Activated T-cell treated with anti-CD3 and anti-CD28 coated beads, Interleukin-2, amount 50 U/mL, for 24 hours (primary cell): ENCODE measurements around the gene GEN1.

Experiments
- DNase-seq: peaks from one replicate; pipeline ENCODE4 v3.0.0-alpha.2; 2020
- H3K27ac Mint-ChIP-seq: 2 replicates; pipeline ENCODE4 v1.8.0; 2020; ENCODE audit warnings: mild to moderate bottlenecking, mixed read lengths
- H3K27me3 Mint-ChIP-seq: 2 replicates; pipeline ENCODE4 v1.8.0; 2020; ENCODE audit warnings: mixed read lengths
- H3K36me3 Mint-ChIP-seq: 2 replicates; pipeline ENCODE4 v1.8.0; 2020; ENCODE audit warnings: low read depth, mixed read lengths
- H3K4me1 Mint-ChIP-seq: 2 replicates; pipeline ENCODE4 v1.8.0; 2020; ENCODE audit warnings: low read depth, mixed read lengths
- H3K4me3 Mint-ChIP-seq: 2 replicates; pipeline ENCODE4 v1.8.0; 2020; ENCODE audit warnings: mild to moderate bottlenecking, moderate library complexity, mixed read lengths
- H3K9me3 Mint-ChIP-seq: 2 replicates; pipeline ENCODE4 v1.8.0; 2020; ENCODE audit warnings: mixed read lengths

The GEN1 gene

DNA sequence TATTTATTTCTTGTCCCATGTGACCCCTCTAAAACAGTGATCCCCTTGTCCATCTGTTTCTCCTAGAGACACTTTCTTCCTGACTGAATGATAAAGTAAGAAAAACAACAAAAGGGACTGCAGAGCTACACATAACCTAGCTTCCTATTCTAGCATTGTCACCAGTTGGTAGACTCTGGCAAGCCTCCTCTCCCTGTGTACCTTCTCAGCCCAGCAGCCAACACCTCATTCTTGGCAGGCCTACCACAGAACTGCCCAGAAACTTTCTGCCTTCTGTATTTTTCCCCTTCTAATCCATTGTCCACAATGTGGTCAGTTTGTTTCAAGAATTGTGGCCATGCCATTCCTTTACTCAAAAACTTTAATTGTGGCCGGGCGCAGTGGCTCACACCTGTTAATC is 13.7 kb upstream of the GEN1 start:
- Mint-ChIP-seq H3K27ac (no peak overlapping the region), H3K36me3 (peaks cover 86% of the 10 kb centered on the region), H3K9me3 (no peaks in the 10 kb centered on the region), H3K27me3 (no peaks in the 10 kb centered on the region), H3K4me3 (no peak overlapping the region), H3K4me1 (no peaks in the 10 kb centered on the region)
- DNase-seq, result no peak

DNA sequence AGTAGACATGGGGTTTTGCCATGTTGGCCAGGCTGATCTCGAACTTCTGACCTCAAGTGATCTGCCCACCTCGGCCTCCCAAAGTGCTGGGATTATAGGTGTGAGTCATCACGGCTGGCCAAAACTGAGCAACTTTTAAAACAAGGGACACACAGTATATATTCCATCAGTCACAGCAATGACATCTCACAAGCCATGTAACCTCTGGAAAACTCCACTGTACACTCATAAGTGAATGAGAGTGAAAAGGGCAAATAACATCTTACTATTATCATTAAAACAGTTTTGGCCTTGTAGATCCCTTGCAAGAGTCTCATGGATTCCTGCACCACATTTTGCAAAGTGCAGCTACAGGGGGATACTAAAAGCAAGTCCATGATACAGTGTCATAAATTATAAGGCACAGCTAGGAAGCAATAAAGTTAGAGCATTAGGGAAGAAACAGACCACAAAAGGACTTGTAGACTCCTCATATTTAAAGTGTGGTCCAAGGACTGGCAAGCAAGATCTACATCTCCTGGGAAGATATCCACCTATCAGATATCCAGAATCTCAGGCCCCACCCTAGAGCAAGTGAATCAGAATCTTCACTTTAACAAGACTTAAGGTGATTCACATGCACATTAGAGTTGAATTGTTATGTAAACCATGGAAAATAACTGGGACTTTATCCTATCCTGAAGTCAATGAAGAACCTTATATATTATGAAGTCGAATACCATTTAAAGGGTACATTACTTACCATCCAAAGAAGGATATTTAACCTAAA is 6.1 kb upstream of the GEN1 start:
- H3K27me3 Mint-ChIP-seq, result no peaks in the 10 kb centered on the region
- H3K9me3 Mint-ChIP-seq, result no peaks in the 10 kb centered on the region
- H3K27ac Mint-ChIP-seq, result no peak overlapping the region
- no peak for DNase-seq
- peaks cover 37% of the 10 kb centered on the region for H3K36me3 Mint-ChIP-seq
- H3K4me3 Mint-ChIP-seq, result no peak overlapping the region
- peaks cover 23% of the 10 kb centered on the region for H3K4me1 Mint-ChIP-seq

DNA sequence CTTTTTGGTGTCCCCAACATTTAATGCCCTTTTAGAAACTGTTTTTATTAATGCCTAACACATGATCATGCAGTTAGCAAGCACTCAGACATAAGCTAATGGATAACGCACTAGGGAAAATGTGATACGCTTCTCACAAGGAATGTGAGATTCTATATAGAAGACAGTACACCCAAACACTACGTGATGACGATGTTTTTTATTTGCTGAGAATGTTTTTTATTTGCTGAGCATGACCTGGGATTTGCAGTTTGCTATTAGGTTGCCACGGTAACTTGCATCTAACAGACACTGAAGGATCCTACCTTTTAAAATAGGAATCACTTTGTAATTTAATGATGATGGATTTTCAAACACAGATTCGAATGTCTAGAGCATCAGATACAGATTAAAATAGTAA is 5.2 kb upstream of the GEN1 start:
- Mint-ChIP-seq H3K9me3 (no peaks in the 10 kb centered on the region), H3K4me3 (no peak overlapping the region), H3K36me3 (peaks cover 31% of the 10 kb centered on the region), H3K27ac (no peak overlapping the region), H3K27me3 (no peaks in the 10 kb centered on the region), H3K4me1 (peaks cover 23% of the 10 kb centered on the region)
- DNase-seq, result no peak

DNA sequence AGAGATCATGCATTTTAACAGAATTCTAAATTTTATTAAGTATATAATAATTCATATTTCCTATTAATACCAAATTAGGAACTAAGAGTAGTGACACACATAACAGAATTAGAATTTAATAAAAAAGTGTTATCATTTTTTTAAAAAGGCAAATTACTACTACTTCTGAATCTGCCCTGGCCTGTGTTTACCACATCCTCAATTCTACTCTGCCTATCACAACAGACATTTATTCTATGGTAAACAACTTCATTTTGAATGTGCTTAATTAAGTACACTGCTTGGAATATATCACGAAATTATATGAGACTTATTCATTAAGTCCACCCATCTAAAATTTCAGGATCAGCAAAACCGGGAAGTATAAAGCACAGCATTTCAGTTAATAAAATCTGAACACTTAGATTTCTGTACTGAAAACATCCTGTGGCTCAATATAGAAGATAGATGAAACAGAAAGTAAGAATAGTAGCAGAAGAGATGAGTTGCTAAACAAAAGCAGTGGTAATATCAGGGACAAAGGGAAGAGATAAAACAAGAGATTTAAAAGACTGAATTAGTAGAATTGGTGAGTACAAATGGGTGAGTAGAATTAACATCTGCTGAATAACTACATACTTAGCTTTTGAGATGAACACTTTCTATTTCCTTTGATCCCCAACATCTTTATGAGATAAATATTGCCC is 4.0 kb upstream of the GEN1 start:
- Mint-ChIP-seq H3K36me3 (peaks cover 29% of the 10 kb centered on the region), H3K27me3 (no peaks in the 10 kb centered on the region), H3K27ac (no peak overlapping the region), H3K9me3 (no peaks in the 10 kb centered on the region), H3K4me1 (peaks cover 25% of the 10 kb centered on the region), H3K4me3 (no peak overlapping the region)
- no peak for DNase-seq

DNA sequence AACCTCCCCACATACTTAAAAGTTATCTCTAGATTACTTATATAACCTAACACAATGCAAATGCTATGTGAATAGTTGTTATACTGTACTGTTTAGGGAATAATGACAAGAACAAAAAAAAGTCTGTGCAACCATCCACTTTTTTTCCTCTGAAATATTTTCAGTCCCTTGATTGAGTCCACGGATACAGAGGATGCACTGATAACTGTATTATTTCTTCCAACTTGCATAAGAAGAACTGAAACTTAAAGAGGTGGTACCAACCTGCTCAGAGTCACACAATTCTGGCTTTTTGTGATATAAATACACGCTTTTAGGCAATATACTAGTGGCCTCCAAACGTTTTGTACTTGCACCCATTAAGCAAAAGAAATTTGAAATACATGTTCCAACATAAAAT is 1.7 kb upstream of the GEN1 start:
- Mint-ChIP-seq H3K4me3 (peak overlapping the region; percentile 98), H3K9me3 (no peaks in the 10 kb centered on the region), H3K4me1 (peaks cover 33% of the 10 kb centered on the region), H3K27ac (peak overlapping the region; percentile 99), H3K36me3 (peaks cover 24% of the 10 kb centered on the region), H3K27me3 (no peaks in the 10 kb centered on the region)
- DNase-seq, result no peak

DNA sequence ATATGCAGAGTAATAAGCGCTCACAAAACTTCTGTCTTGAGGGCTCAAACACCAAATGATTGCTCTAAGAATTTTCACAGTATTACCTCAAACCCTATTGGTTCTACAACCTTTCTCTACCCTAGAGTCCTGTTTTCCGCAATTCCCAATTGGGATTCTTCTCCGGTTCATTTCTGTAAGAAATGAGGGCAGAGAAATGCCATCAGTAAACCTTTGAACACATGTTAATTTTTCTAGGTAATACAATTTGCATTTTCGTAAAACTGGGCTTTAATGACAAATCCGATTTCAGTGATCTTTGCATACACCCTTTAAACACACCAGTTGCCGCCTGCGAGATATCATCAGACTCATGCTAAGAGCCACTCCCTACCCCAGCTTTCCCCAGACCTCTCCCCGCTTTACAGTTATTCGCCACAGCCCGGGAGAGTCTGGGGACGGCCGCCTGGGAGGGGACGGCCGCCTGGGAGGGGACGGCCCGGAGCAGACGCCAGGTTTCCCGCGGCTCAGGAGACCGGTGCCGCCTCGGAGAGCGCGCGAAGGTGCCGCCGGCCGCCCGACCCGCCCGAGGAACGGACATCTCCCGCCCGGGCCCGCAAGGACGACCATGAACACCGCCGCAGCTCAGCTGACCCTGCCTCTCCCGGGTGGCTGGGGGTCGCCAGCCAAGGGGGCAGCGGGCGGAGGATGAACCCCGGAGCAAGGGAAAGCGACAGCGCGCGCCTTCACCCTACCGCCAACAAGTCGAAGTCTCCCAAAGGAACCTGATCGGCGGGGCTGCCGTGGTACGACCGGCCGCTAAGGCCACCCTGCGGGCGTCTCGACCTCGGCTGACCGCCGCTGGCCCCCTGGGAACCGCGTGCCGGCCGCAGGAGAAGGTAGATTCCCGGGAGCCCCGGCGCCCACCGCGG is 791 bp upstream of the GEN1 start:
- DNase-seq, result no peak
- H3K27me3 Mint-ChIP-seq, result no peaks in the 10 kb centered on the region
- H3K27ac Mint-ChIP-seq, result peak overlapping the region; percentile 99
- peaks cover 33% of the 10 kb centered on the region for H3K4me1 Mint-ChIP-seq
- H3K4me3 Mint-ChIP-seq, result peak overlapping the region; percentile 98
- H3K9me3 Mint-ChIP-seq, result no peaks in the 10 kb centered on the region
- H3K36me3 Mint-ChIP-seq, result peaks cover 22% of the 10 kb centered on the region

DNA sequence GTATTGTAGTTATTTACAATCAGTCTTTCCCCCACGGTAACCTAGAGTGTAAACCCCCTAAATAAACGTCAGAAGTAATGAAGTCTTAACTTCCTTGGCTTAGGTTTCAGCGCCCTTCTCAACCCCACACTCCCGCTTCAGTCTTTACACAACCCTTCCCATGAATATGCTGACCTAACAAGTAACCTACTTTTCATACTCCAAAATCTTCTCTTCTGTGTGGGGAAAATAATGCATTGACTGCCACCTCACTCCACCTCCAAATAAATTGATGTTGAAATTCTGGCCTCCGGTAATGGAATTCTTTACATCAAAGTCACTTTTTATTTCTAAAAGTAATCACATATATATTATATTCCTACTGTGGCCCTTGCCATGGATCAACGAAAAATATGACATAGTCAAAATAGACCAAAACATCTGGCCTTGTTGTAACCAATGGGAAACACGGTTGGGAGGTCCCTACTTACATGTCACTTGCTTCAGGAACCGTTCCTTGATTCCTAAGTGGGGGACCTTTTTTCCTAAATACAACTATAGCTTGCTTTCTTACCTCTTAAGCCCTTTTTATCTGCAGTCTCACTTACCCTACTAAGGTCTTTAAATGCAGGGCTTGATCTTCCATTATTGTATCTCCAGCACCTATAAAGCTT is 961 bp downstream of the GEN1 start:
- H3K4me1 Mint-ChIP-seq, result peaks cover 35% of the 10 kb centered on the region
- H3K36me3 Mint-ChIP-seq, result peaks cover 27% of the 10 kb centered on the region
- DNase-seq, result no peak
- no peaks in the 10 kb centered on the region for H3K27me3 Mint-ChIP-seq
- H3K27ac Mint-ChIP-seq, result peak overlapping the region; percentile 99
- H3K9me3 Mint-ChIP-seq, result no peaks in the 10 kb centered on the region
- peak overlapping the region; percentile 98 for H3K4me3 Mint-ChIP-seq

DNA sequence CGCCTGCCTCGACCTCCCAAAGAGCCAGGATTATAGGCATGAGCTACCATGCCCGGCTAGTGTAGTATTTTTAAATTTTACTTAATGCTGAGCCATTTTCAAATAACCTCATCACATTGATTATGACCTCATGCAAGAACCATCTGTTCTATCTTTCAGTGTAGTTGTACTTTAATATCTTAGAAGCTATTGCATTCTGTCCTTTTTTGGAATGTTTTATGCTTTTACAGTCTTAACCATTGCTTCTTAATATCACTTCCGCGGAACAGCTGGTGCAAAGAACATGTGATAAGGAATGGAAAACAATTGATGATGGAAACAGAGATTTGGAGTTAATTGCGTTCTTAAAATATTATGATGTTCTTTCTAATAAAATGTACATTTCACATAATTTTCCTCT is 2.7 kb downstream of the GEN1 start:
- no peaks in the 10 kb centered on the region for H3K9me3 Mint-ChIP-seq
- H3K36me3 Mint-ChIP-seq, result peaks cover 41% of the 10 kb centered on the region
- no peak for DNase-seq
- H3K4me1 Mint-ChIP-seq, result peaks cover 26% of the 10 kb centered on the region
- no peaks in the 10 kb centered on the region for H3K27me3 Mint-ChIP-seq
- no peak overlapping the region for H3K4me3 Mint-ChIP-seq
- H3K27ac Mint-ChIP-seq, result no peak overlapping the region

DNA sequence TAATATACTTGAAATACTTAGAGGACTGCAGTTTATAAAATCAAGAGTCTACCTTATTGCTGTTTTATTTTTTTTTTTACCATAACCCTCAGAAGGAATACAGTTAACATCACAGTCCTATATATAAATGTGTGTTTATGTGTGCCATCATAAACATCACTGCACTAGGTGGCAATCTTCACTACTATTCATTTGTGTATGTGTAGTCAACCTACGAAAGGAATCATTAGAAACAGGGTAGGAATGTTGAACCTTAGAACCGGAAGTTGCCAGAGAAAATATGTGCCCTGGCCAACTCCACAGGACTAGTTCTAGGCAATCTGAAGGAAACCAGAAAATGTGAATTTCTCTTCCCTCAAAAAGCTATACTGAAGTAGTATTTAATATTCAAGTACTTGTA is 3.4 kb downstream of the GEN1 start:
- Mint-ChIP-seq H3K9me3 (no peaks in the 10 kb centered on the region), H3K36me3 (peaks cover 39% of the 10 kb centered on the region), H3K27ac (no peak overlapping the region), H3K4me3 (no peak overlapping the region), H3K27me3 (no peaks in the 10 kb centered on the region), H3K4me1 (peaks cover 20% of the 10 kb centered on the region)
- DNase-seq, result no peak

DNA sequence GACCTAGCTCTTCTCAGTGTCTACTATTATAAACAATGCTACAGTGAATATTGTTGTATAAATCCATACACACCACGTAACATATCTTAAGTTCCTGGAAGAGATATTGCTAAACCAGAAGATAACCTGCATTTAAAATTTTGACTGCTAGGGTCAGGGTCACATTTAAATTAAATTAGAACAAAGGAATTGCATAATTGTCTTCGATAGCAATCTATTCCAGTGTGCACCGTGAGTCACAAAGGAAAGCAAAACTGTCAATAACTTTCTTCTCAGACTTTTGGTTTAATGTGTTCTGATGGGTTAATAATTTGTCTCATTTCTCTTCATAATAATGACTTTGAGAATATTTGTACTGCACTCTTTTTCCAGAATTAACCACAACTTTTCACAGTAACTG is 4.2 kb downstream of the GEN1 start:
- no peak for DNase-seq
- Mint-ChIP-seq H3K4me3 (no peak overlapping the region), H3K36me3 (peaks cover 43% of the 10 kb centered on the region), H3K4me1 (peaks cover 14% of the 10 kb centered on the region), H3K9me3 (no peaks in the 10 kb centered on the region), H3K27ac (no peak overlapping the region), H3K27me3 (no peaks in the 10 kb centered on the region)

DNA sequence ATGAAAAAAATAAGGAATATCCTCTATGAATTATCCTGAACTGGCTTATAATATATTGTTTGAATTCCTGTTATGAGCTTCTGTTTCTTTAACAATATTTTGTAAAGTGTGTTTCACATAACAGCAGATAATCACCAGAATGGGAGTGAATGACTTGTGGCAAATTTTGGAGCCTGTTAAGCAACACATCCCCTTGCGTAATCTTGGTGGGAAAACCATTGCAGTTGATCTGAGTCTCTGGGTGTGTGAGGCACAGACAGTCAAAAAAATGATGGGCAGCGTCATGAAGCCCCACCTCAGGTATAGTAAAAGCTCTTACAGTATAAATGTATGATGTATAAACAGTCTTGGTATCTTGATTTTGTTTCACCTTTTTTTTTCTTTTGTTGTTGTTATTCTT is 5.9 kb downstream of the GEN1 start:
- Mint-ChIP-seq H3K4me3 (no peak overlapping the region), H3K4me1 (peaks cover 12% of the 10 kb centered on the region), H3K27me3 (no peaks in the 10 kb centered on the region), H3K9me3 (no peaks in the 10 kb centered on the region), H3K27ac (no peak overlapping the region), H3K36me3 (peaks cover 49% of the 10 kb centered on the region)
- no peak for DNase-seq

DNA sequence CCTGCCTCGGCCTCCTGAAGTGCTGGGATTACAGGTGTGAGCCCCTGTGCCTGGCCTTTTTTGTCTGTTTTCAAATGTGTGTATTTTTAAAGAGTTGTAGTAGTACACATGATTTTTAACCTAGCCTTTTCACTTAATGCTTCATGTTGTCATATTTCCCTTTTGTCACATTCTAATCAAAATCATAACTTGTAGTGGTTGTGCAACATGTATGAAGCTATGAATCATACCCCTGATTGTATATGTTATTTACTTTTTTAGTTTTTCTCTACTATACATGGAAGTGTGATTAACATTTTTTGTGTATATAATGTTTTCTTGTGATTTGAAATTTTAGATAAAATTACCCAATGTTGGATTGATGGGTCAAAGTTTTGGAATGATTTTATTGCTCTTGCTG is 8.5 kb downstream of the GEN1 start:
- Mint-ChIP-seq H3K36me3 (peaks cover 62% of the 10 kb centered on the region), H3K4me3 (no peak overlapping the region), H3K9me3 (no peaks in the 10 kb centered on the region), H3K4me1 (peaks cover 4% of the 10 kb centered on the region), H3K27me3 (no peaks in the 10 kb centered on the region), H3K27ac (no peak overlapping the region)
- no peak for DNase-seq

DNA sequence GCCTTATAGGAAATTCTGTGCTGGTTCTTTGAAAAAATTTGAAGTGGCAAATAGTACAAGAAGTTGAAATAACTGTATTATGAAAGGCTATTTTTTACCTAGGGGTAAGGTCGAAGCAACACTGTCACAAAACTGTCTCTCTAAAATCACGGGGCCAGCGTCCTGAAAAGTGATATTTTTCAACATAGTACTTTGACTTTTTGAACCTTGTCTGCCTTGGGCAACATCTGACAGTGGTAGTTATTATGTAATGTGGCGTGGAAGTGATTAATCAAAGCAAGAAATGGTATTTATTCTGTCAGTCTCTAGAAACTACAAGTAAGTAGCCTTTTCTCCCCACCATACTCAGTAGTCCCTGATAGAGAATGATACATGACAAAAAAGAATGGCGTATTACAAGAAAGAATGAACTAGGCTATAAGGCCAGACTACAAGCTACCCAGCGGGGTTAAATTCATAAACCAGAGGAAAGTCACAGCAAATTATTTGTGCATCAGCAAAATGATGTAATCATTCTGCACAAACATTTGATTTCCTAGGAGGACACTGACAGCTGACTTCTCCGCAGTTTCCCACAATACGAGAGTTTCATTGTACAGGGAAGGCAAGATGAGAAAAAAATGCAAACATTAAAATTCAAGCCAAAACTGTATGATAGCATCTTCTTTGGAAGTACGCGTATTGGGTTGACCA is 9.8 kb downstream of the GEN1 start:
- no peaks in the 10 kb centered on the region for H3K4me1 Mint-ChIP-seq
- no peak for DNase-seq
- no peak overlapping the region for H3K27ac Mint-ChIP-seq
- H3K4me3 Mint-ChIP-seq, result no peak overlapping the region
- peaks cover 70% of the 10 kb centered on the region for H3K36me3 Mint-ChIP-seq
- H3K9me3 Mint-ChIP-seq, result no peaks in the 10 kb centered on the region
- H3K27me3 Mint-ChIP-seq, result no peaks in the 10 kb centered on the region

DNA sequence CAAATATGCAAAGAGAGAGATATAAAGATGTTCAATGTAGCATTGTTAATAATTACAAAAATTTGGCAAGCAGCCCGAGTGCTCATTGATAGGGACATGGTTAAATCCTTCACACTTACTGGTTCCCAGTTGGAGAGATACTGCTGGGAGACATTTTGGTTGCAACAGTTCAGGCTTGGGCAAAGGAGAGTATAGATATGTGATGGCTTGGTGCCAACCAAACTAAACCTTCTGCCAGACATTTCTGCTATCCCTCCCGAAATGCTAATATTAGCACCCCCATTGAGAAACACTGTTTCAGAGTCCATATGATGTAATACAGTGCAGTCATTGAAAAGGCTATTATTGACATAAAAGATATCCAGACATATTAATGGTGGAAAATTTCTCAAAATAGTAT is 11.5 kb downstream of the GEN1 start:
- Mint-ChIP-seq H3K4me3 (no peak overlapping the region), H3K4me1 (no peaks in the 10 kb centered on the region), H3K27me3 (no peaks in the 10 kb centered on the region), H3K27ac (no peak overlapping the region), H3K36me3 (peaks cover 66% of the 10 kb centered on the region), H3K9me3 (no peaks in the 10 kb centered on the region)
- DNase-seq, result no peak
